SK-N-SH treated with all-trans-retinoic acid at 6 μM for 48 hours (cell line): ENCODE results near the gene SLC38A4.
A peak's percentile ranks its signal among the peaks of the same experiment; 100 is the strongest.

Experiments used
- ATAC-seq: fragments of 200-7000 bp; cut with Tn5 transposase; 3 replicates; pipeline ENCODE4 v1.9.1; 2020; ENCODE audit warnings: mild to moderate bottlenecking, moderate library complexity
- ARNTL ChIP-seq: fragments of 450-650 bp; formaldehyde crosslinking; IDR thresholded peaks from 2 replicates; pipeline ENCODE4 v1.5.0; 2020; ENCODE audit warnings: low read depth, mild to moderate bottlenecking, moderate library complexity, borderline replicate concordance
- CREB5 ChIP-seq: fragments of 250-450 bp; sonication (Bioruptor Pico); IDR thresholded peaks from 2 replicates; pipeline ENCODE4 v1.5.1; 2020; ENCODE audit warnings: low read depth, mild to moderate bottlenecking, moderate library complexity
- CSDC2 ChIP-seq: fragments of 250-450 bp; sonication (Bioruptor Pico); IDR thresholded peaks from 2 replicates; pipeline ENCODE4 v1.5.0; 2020; ENCODE audit warnings: mild to moderate bottlenecking, moderate library complexity
- CSRNP3 ChIP-seq: fragments of 250-450 bp; sonication (Bioruptor Pico); IDR thresholded peaks from 2 replicates; pipeline ENCODE4 v1.5.1; 2021; ENCODE audit warnings: mild to moderate bottlenecking, moderate library complexity
- ESRRG ChIP-seq: fragments of 250-450 bp; sonication (Bioruptor Pico); IDR thresholded peaks from 2 replicates; pipeline ENCODE4 v1.6.1; 2021; ENCODE audit warnings: mild to moderate bottlenecking
- GLIS3 ChIP-seq: fragments of 250-450 bp; sonication (Bioruptor Pico); IDR thresholded peaks from 2 replicates; pipeline ENCODE4 v1.5.0; 2020; ENCODE audit warnings: mild to moderate bottlenecking, moderate library complexity
- ISL1 ChIP-seq: fragments of 250-450 bp; sonication (Bioruptor Pico); IDR thresholded peaks from 2 replicates; pipeline ENCODE4 v2.1.2; 2022; ENCODE audit warnings: mild to moderate bottlenecking, moderate library complexity
- OSR1 ChIP-seq: fragments of 250-450 bp; sonication (Bioruptor Pico); IDR thresholded peaks from 2 replicates; pipeline ENCODE4 v1.8.0; 2022; ENCODE audit warnings: moderate library complexity, mild to moderate bottlenecking, inconsistent platforms
- PATZ1 ChIP-seq: fragments of 250-450 bp; sonication (Bioruptor Pico); IDR thresholded peaks from 2 replicates; pipeline ENCODE4 v1.8.0; 2020; ENCODE audit warnings: mild to moderate bottlenecking, moderate library complexity, borderline replicate concordance
- POU6F1 ChIP-seq: fragments of 250-450 bp; sonication (Bioruptor Pico); IDR thresholded peaks from 2 replicates; pipeline ENCODE4 v1.8.0; 2021; ENCODE audit warnings: low read depth, mild to moderate bottlenecking, moderate library complexity, borderline replicate concordance
- PPARA ChIP-seq: fragments of 250-450 bp; sonication (Bioruptor Pico); IDR thresholded peaks from 2 replicates; pipeline ENCODE4 v1.5.0; 2020; ENCODE audit warnings: mild to moderate bottlenecking, borderline replicate concordance
- RARB ChIP-seq: fragments of 250-450 bp; sonication (Bioruptor Pico); IDR thresholded peaks from 2 replicates; pipeline ENCODE4 v1.8.0; 2021; ENCODE audit warnings: mild to moderate bottlenecking, moderate library complexity
- SNAI2 ChIP-seq: fragments of 250-450 bp; sonication (Bioruptor Pico); IDR thresholded peaks from 2 replicates; pipeline ENCODE4 v1.5.0; 2020; ENCODE audit warnings: mild to moderate bottlenecking, moderate library complexity
- TCF4 ChIP-seq: fragments of 250-450 bp; sonication (Bioruptor Pico); IDR thresholded peaks from 2 replicates; pipeline ENCODE4 v1.8.0; 2021; ENCODE audit warnings: mild to moderate bottlenecking, moderate library complexity, borderline replicate concordance
- TOX ChIP-seq: fragments of 250-450 bp; sonication (Bioruptor Pico); IDR thresholded peaks from 2 replicates; pipeline ENCODE4 v1.8.0; 2021; ENCODE audit warnings: mild to moderate bottlenecking, moderate library complexity, borderline replicate concordance
- TSHZ2 ChIP-seq: fragments of 250-450 bp; sonication (Bioruptor Pico); IDR thresholded peaks from 2 replicates; pipeline ENCODE4 v1.5.0; 2020; ENCODE audit warnings: mild to moderate bottlenecking, moderate library complexity
- ZC3H10 ChIP-seq: fragments of 250-450 bp; sonication (Bioruptor Pico); IDR thresholded peaks from 2 replicates; pipeline ENCODE4 v1.5.1; 2021; ENCODE audit warnings: mild to moderate bottlenecking, moderate library complexity
- ZFP3 ChIP-seq: fragments of 250-450 bp; sonication (Bioruptor Pico); IDR thresholded peaks from 2 replicates; pipeline ENCODE4 v1.5.0; 2020; ENCODE audit warnings: mild to moderate bottlenecking, moderate library complexity
- ZFP30 ChIP-seq: fragments of 450-650 bp; formaldehyde crosslinking; IDR thresholded peaks from 2 replicates; pipeline ENCODE4 v1.5.0; 2022; ENCODE audit warnings: mild to moderate bottlenecking, moderate library complexity
- ZNF565 ChIP-seq: fragments of 450-650 bp; formaldehyde crosslinking; conservative IDR thresholded peaks from 2 replicates; pipeline ENCODE4 v1.5.0; 2020; ENCODE audit warnings: low read depth, mild to moderate bottlenecking, moderate library complexity
- ZNF70 ChIP-seq: fragments of 450-650 bp; formaldehyde crosslinking; IDR thresholded peaks from 2 replicates; pipeline ENCODE4 v1.5.0; 2020; ENCODE audit warnings: mild to moderate bottlenecking, moderate library complexity
- ZNF8 ChIP-seq: fragments of 450-650 bp; formaldehyde crosslinking; IDR thresholded peaks from 2 replicates; pipeline ENCODE4 v1.5.0; 2020; ENCODE audit warnings: mild to moderate bottlenecking, moderate library complexity

The SLC38A4 gene

GRCh38 chr12:46787496-46788055 lies 38.2 kb downstream of the SLC38A4 start:
- peak; percentile 19 for ATAC-seq
- TF ChIP-seq CSRNP3 (CRISPR knock-in tag) (no peak), SNAI2 (CRISPR knock-in tag) (no peak), ZFP3 (CRISPR knock-in tag) (no peak), ISL1 (no peak), PPARA (no peak), ESRRG (CRISPR knock-in tag) (no peak), TSHZ2 (no peak), OSR1 (CRISPR knock-in tag) (no peak), POU6F1 (CRISPR knock-in tag) (no peak), ZNF70 (no peak), ZNF8 (CRISPR knock-in tag) (no peak), ZNF565 (CRISPR knock-in tag) (no peak), TOX (CRISPR knock-in tag) (no peak), GLIS3 (CRISPR knock-in tag) (no peak), ARNTL (CRISPR knock-in tag) (no peak), CREB5 (CRISPR knock-in tag) (no peak), ZFP30 (no peak), ZC3H10 (no peak), CSDC2 (CRISPR knock-in tag) (no peak), PATZ1 (no peak)

- peak; percentile 80 for ATAC-seq
- TF ChIP-seq CREB5 (CRISPR knock-in tag) (no peak), PATZ1 (no peak), ZFP30 (no peak), ZNF70 (no peak), TCF4 (CRISPR knock-in tag) (no peak), CSRNP3 (CRISPR knock-in tag) (no peak), SNAI2 (CRISPR knock-in tag) (no peak), RARB (CRISPR knock-in tag) (no peak), ISL1 (no peak), ZC3H10 (no peak), ARNTL (CRISPR knock-in tag) (no peak), POU6F1 (CRISPR knock-in tag) (no peak), PPARA (no peak)
Observed at GRCh38 chr12:46786774-46787173, 39.0 kb downstream of the SLC38A4 start.
